GM21529 (cell line): ENCODE measurements around the gene RNF130.

ENCODE experiments used
- ATAC-seq: cut with Tn5 transposase; IDR thresholded peaks from one replicate; pipeline ENCODE4 v1.9.1; 2021; ENCODE audit not compliant: unreplicated experiment

Gene RNF130

DNA sequence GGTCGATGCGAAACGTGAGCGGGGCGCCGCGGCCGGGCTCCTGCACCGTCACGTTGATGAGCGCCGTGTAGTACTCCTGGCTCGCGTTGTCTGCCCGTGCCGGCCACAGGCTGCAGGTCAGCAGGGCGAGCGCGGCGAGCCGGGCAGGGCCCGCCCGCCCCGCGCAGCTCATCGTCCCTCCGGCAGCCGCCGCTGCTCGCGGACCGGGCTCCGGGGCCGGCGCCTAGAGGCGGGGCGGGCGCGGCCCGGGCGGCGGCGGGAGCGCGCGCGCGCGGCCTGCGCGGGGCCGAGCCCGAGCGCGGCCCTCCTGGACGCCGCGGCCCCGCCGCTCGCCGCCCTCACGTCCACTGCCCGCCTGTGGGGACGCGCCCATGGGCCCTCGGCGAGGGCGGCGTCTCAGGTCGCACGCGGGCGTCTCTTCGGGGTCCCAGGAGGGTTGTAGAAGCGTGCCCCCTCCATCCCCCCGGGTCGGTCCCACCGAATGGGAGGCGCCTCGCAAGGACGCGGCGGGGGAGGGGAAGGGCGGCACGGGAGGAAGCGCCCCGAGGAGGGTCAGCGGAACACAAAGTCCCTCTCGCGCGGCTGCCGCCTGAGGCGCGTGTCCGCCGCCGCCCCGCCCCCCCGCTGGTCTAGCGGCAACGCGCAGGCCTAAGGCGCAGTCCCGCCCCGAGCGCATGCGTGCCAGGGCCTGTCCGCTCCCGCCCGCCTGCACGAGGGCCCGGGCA lies at the start of gene RNF130:
Gene RNF130 (minus strand): TSS at position 229 of the 725 bp plus-strand sequence. CDS start 57 bp downstream, at position 172.
- ATAC-seq: peak; percentile 48

DNA sequence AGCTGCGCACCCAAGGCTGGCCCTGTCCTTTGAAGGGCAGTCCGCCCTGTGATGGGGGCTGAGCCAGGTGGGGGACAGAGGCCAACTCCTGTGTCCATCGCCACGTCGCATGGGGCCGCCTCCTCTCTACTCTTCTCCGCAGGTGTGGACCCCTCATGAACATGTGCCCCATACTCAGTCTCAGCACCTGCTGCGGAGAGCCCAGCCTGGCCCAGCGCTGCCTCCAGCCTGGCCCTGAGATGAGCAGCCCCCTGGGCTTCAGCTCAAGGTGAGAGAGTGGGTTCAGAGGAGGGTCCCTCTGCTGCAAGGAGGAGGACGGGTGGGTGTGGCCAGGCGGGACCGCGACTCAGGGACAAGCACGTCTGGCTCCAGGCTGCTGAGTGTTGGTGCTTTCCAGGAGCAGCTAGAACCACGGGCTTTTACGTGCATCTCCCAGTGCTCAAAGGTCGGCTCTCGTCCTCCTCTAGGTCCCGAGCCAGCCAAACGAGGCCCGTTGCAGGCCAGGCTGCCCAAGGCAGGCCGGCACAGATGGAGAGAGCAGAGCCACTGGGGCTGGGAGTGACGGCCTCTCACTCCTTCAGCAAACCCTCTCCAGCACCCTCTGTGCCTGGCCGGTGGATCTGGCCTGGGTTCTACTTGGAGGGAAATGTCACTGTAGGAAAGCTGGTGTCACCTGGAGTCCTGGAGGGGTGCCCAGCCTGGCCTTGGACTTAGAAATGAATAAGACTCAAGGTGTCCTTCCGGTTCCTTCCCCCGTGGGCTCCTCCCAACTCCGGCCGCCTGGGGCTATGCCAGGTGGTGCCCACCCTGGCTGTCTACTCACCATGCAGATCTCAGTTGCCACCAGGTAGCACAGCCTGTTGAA lies 48.9 kb upstream of the RNF130 start:
- no peak for ATAC-seq

DNA sequence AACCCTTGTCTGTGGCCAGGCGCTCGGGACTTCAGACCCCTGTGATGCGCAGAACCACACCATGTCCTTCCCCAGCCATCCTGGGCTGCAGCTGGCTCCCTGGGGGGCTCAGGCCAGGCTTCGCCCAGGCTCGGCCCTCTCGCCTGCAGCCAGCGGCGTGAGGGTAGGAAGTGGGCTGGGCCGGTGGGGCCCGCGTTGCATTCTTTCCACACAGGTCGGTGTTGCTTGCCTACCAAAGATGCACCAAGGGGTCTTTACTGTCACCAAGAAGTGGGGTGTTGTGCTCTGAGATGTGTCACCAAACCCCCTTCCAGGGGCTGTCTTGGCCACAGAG lies 48.3 kb upstream of the RNF130 start:
- no peak for ATAC-seq

DNA sequence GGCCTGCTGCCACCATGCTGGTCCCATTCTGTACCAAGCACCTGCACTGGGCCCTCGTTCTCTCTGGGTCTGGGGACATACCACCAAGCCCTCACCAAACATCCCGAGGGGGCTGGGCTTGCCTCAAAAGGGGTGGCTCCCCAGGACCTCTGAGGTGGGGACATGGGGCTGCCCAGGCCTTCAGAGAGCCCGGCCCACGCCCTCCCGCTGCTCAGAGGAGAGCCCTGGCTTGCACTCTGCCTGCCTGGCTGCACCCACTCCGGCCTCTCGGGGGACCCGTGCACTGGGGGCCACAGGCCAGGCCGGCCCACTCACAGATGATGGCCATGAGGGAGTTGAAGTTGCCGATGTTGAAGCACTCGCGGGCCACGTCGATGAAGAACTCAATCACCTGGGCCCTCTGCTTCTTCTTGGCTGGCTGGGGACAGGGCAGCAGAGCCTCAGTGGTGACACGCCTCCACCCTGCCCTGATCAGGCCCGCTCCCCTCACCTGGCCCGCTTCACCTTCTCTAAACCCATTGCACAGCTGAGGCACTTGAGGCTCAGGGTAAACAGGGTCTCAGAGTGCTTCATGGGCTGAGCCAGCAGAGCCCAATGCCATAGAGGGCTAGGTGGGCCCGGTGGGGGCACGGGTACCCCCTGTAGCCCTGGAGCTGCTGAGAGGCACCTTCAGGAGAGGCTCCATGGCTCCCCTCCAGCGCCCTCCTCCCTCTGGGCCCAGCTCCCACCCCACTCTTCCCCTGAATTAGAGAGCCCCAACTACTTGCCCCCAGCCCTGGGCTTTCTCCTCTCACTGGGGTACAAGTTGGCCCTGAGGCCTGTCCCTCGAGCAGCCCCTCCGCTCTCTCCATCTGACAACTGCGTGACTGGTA lies 47.7 kb upstream of the RNF130 start:
- ATAC-seq: no peak

DNA sequence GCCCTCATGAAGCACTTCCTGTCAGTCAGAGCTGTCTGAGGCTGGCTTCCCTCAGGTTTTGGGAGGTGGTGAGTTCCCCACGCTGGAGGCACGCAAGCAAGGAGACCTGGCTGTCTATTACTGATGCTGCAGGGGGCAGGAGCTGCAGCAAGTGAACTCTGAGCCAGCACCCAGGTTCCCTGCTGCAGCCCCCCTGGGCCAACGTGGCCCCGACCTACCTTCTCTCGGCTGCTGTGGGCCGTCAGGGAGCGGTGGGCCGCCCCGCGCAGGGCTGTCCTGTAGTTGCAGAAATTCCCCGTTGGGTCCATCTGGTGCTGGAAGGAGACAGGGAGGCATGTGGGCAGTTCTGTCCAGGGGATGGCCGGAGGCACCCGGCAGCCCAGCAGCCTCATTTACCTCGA lies 46.8 kb upstream of the RNF130 start:
- ATAC-seq: no peak

DNA sequence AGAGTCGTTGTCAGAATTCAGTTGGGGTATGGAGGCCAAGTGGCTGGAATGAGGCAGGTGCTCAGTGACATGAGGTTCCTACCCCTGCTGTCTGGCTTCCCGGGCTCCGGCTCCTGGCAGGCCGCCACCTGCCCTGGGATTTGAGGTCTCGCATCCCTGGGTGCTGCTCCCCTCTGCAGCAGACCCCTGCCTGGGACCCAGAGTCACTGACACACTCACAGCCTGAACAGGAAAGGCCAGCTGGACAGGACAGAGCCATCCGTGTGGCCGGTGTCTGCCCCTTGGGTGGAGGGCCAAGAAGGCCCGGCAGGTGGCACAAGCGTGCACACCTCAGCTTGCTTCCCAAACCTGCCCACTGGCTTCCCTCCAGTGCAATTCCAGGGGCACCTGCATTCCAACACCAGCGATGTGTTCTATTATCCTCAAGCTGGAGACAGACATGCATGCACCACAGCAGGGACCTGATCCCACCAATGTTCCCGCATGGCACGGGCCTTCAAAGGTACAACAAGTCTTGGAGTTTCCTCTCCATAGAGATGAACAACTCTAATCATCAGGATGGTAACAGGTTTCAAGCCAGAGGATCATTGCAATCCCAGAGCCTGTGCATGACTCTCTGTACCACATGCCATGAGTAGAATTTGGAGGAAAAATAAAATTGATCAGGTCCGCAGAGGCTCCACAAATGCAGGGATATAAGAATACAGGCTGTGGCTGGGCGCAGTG lies 45.6 kb upstream of the RNF130 start:
- ATAC-seq: no peak

DNA sequence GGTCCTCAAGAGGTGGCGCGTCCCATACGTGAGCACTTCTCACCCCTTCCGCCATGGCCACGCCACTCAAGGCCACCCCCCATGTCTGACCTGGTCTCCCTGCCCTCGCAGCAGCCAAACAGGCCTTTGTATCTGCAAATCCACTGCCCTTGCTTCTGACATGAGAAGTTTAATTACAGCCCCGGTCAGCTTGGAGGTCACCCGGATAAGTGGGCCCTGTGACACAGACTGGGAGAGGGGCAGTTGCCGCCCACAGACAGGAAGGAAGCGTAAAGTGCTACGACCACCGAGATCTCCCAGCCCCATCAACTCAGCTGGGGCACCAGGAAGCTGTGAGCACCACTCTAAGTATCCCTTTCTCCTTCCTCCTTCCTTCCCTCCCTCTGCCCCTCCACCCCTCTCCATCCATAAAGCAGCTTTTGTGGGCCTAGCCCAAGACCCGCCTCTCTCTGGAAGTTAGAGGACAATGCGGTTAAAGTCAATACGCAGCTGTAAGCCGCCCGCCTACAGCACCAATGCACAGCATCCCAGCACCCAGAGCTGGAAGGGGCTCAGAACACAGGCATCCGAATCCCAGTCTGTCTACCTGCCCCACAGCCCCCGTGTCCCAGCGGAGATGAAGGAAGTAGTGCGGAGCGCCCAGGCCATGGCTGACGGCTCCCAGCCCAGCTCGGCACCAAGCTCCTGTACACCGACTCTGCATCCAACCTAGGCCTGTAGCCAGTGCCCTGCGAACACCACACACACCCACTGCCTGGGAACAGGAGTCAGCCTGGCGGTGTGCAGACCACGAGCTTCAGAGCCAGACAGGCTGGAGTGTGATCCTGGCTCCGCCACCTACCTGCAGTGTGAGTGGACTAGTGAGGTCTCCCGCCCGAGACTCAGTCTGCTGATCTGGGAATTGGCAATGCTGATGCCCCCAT lies 44.8 kb upstream of the RNF130 start:
- no peak for ATAC-seq

GRCh38 chr5:180115326-180116076 lies 43.9 kb upstream of the RNF130 start:
- ATAC-seq: no peak

GRCh38 chr5:180114304-180115003 lies 42.9 kb upstream of the RNF130 start:
- no peak for ATAC-seq

DNA sequence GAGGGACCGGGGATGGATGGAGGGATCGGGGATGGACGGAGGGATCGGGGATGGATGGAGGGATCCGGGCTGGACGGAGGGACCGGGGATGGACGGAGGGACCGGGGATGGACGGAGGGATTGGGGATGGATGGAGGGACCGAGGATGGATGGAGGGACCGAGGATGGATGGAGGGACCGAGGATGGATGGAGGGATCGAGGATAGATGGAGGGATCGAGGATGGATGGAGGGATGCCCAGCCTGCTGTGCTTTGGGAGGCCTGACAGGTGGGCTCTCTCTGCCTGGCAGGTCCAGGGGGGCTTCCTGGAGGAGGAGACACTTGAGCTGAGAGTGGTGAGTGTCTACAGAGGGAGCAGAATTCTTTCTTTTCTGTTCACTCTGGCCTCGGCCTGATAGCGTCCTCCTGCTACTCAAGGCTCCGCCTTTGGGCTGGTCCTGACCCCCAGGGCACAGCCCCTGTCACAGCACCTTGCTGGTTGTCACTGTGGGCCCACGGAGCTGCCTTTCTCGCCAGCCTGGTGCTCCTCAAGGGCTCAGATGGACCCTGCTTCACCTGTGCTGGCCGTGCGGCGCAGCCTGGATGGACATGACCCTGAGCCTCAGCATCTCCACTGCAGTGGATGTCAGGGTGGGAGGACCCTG lies 42.2 kb upstream of the RNF130 start:
- no peak for ATAC-seq

DNA sequence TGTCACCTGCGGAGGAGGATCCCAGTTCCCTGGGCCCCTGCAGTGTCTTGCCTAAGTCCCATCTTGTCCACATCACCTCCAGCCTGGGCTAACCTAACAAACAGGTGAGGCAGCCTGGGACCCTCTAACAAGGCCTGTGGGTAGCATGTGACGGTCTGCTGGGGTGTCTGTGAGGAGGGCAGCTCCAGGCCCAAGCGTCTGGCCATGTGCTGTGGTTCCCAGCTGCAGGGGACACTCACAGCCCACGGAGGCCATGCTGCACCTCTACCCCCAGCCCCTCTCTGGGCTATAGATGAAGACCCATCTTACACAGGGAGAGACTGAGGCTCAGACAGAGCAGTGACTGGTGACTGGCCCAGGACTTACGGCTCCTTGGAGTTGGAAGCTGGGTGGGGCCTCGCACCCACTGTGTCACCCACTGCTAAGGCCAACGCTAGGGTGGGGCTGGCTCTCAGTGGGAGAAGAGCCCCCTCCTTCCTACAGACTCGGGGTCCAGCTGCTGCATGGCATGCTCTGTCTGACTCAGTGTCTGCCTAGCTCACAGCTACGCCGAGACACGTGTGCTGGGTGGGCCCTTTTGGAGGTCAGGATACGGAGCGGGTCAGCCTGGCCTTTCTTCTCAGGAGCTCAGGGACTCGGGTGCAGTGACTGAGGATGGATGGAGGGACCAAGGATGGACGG lies 40.8 kb upstream of the RNF130 start:
- no peak for ATAC-seq

DNA sequence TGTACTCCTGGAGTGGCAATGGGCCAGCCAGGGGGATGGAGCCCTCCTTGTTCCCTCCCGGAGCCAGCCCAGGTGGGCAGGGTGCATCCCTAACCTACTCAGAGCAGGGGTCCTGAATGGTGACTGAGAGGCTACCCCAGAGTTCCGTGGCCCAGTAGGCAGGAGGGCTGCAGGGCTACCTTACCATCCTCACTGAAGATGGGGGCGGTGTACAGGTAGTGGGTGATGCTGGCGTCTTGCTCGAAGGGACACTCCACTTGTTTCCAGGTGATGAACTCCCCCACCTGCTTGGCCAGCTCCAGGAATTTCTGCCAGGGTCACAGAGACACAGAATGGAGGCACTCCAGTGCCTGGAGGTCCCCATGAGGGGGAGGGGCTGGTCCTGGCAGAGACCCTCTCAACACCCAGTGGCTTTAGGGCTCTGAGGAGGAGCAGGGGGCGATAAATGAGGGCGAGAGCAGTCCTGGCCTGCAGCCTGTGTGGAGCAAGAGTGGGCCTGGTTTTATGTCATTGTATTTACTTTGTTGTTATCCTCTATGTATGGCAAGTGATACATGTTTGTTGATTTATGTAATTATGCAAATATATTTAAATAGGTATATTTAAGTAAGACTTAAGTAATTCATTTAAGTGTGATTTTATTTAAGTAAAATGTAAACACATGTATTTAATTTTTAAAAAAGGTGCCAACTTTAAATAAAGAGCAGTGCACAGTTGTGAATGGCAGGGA lies 39.9 kb upstream of the RNF130 start:
- no peak for ATAC-seq

- no peak for ATAC-seq
Measured at GRCh38 chr5:180109920-180110319, 38.4 kb upstream of the RNF130 start.

GRCh38 chr5:180107005-180107404 lies 35.4 kb upstream of the RNF130 start:
- ATAC-seq: no peak

- ATAC-seq: no peak
Measured at GRCh38 chr5:180105827-180106312, 34.3 kb upstream of the RNF130 start.

GRCh38 chr5:180104168-180104530 lies 32.6 kb upstream of the RNF130 start:
- ATAC-seq: no peak
